Chondrocyte (in vitro differentiated cells): ENCODE measurements around the gene CCDC201. TPM values are rescaled to one million over a fixed set of nuclear protein-coding genes. Genes with fewer than 3 reads are reported as not detected.

Experiments
- DNase-seq: peaks from one replicate; pipeline ENCODE4 v3.0.0; 2021; ENCODE audit warnings: mixed read lengths, low spot score
- H3K27ac Mint-ChIP-seq: one replicate; pipeline ENCODE4 v1.8.0; 2021; ENCODE audit warnings: mild to moderate bottlenecking, moderate library complexity, mixed read lengths; ENCODE audit not compliant: unreplicated experiment
- H3K27me3 Mint-ChIP-seq: 2 replicates; pipeline ENCODE4 v1.8.0; 2021; ENCODE audit warnings: low read depth, mixed read lengths
- H3K36me3 Mint-ChIP-seq: 2 replicates; pipeline ENCODE4 v1.8.0; 2021; ENCODE audit warnings: low read depth, mixed read lengths
- H3K4me1 Mint-ChIP-seq: 2 replicates; pipeline ENCODE4 v1.8.0; 2021; ENCODE audit warnings: low read depth, mild to moderate bottlenecking, mixed read lengths
- H3K4me3 Mint-ChIP-seq: one replicate; pipeline ENCODE4 v1.8.0; 2021; ENCODE audit warnings: mild to moderate bottlenecking, moderate library complexity, mixed read lengths; ENCODE audit not compliant: unreplicated experiment
- H3K9me3 Mint-ChIP-seq: 2 replicates; pipeline ENCODE4 v1.8.0; 2021; ENCODE audit warnings: low read depth, mixed read lengths
- CTCF ChIP-seq: fragments of 200-600 bp; sonication (generic); IDR thresholded peaks from 2 replicates; pipeline ENCODE4 v1.5.0; 2021; ENCODE audit warnings: antibody characterized with exemption, mild to moderate bottlenecking, moderate library complexity
- total RNA-seq: library from RNA; stranded (reverse); gene quantifications from 3 replicates; pipeline ENCODE4 v1.2.1, GENCODE V29; 2021

Gene CCDC201
- total RNA-seq, 1 donor from 2014 or later: not detected

DNA sequence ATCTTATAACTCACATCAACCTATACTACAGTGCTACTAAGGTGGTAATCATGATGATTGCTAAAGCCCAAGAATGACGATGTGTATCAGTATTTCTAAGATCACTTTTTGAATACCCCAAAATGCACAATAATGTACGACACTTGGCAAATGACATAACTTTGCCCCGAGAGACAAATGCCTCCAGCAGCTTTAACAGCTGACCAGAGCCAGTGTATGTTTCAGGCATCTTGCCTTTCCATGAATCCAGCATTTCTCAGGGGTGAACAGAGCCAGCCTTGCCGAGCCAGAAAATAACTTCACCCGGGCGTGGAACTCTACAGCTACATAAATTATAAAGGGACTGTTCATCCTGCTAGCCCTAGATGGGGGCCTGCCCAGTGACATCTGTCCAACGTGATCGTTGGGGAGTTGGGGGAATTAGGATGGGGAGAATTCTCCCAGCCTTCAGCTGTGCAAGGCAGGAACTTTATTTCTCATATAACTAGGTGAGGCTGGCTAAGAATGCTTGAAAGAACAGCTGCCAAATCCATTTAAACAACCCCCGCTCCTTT, 46.4 kb upstream of the CCDC201 start:
- peak overlapping the region; percentile 89 for H3K4me3 Mint-ChIP-seq

GRCh38 chr7:45918556-45918955, 45.7 kb upstream of the CCDC201 start:
- no peak for TF ChIP-seq CTCF
- no peaks in the 10 kb centered on the region for H3K27me3 Mint-ChIP-seq
- H3K36me3 Mint-ChIP-seq: peaks cover 26% of the 10 kb centered on the region
- no peak for DNase-seq
- H3K27ac Mint-ChIP-seq: peak overlapping the region; percentile 67
- no peaks in the 10 kb centered on the region for H3K9me3 Mint-ChIP-seq
- H3K4me3 Mint-ChIP-seq: peak overlapping the region; percentile 89
- peaks cover 73% of the 10 kb centered on the region for H3K4me1 Mint-ChIP-seq

More for the DNA sequence above, 46.4 kb upstream of the CCDC201 start:
- Mint-ChIP-seq H3K36me3 (peaks cover 23% of the 10 kb centered on the region), H3K27me3 (no peaks in the 10 kb centered on the region), H3K9me3 (no peaks in the 10 kb centered on the region), H3K27ac (peak overlapping the region; percentile 29), H3K4me1 (peaks cover 81% of the 10 kb centered on the region)
- no peak for DNase-seq
- no peak for TF ChIP-seq CTCF

DNA sequence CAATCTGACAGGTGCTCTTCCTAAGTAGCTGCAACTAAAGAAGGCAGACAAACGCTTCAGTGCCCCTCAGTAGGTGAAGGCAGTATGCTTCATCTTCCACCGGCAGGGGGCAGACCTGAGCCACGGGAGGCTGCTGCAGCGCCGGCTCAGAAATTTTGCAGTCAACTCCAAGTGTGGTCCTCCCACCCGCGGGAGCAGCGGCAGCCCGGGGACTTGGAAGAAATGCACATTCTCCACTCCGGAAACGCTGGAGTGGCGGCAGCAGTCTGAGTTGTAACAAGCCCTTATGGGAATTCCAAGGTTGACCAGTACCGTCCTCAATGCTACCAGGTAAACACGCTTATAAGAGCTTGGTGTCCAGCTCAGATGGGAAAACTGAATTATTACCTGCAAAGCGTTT, 44.8 kb upstream of the CCDC201 start:
- Mint-ChIP-seq H3K9me3 (no peaks in the 10 kb centered on the region), H3K4me3 (peak overlapping the region; percentile 89), H3K36me3 (peaks cover 34% of the 10 kb centered on the region), H3K4me1 (peaks cover 64% of the 10 kb centered on the region), H3K27me3 (no peaks in the 10 kb centered on the region), H3K27ac (peak overlapping the region; percentile 55)
- peak; percentile 96 for TF ChIP-seq CTCF
- DNase-seq: no peak

DNA sequence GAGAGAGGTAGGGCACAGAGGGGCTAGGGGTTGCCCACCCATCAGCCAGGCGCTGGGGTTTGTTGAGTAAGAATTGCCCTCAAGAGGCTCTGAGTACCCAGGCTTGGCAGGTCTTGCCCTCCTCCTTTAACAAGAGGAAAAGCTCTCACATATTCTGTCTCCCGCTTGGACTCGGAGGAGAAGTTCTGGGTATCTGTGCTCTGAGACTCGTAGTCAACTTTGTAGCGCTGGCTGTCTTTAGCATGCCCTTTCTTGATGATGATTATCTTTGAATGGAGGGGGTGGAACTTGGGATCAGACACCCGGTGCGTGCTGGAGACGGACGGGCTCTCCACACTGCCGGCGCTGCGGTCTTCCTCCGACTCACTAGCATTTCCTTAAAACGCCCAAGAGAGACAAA, 44.2 kb upstream of the CCDC201 start:
- H3K9me3 Mint-ChIP-seq: no peaks in the 10 kb centered on the region
- no peaks in the 10 kb centered on the region for H3K27me3 Mint-ChIP-seq
- H3K36me3 Mint-ChIP-seq: peaks cover 39% of the 10 kb centered on the region
- no peak for DNase-seq
- H3K4me3 Mint-ChIP-seq: peak overlapping the region; percentile 89
- no peak for TF ChIP-seq CTCF
- H3K27ac Mint-ChIP-seq: peak overlapping the region; percentile 55
- H3K4me1 Mint-ChIP-seq: peaks cover 58% of the 10 kb centered on the region

- no peaks in the 10 kb centered on the region for H3K9me3 Mint-ChIP-seq
- H3K36me3 Mint-ChIP-seq: peaks cover 39% of the 10 kb centered on the region
- no peaks in the 10 kb centered on the region for H3K27me3 Mint-ChIP-seq
- DNase-seq: no peak
- peak overlapping the region; percentile 60 for H3K4me3 Mint-ChIP-seq
- peaks cover 51% of the 10 kb centered on the region for H3K4me1 Mint-ChIP-seq
- no peak for TF ChIP-seq CTCF
- H3K27ac Mint-ChIP-seq: peak overlapping the region; percentile 24
Measured at GRCh38 chr7:45915606-45916005, 42.7 kb upstream of the CCDC201 start.
